ENCODE data around the gene MRPL58.

DNA sequence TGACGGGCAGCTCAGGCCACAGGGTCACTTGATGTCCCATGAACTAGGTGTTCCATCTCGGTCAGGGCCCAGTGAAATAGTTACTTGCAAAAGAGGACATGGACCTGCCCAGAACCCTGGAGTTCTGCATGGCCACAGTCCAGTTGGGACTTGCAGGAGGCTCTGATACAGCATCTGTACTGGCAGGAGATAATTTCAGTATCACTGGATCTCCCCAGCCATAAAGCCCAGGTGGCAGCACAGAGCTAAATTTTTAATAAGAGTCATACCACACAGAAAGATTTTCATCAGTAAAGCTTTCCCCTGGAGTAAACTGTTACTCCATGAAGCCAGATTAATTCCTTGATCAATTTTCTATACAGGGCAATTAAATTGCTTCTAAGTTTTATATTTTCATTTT is 57.3 kb downstream of the MRPL58 start:
- TF ChIP-seq, protein P1, sequence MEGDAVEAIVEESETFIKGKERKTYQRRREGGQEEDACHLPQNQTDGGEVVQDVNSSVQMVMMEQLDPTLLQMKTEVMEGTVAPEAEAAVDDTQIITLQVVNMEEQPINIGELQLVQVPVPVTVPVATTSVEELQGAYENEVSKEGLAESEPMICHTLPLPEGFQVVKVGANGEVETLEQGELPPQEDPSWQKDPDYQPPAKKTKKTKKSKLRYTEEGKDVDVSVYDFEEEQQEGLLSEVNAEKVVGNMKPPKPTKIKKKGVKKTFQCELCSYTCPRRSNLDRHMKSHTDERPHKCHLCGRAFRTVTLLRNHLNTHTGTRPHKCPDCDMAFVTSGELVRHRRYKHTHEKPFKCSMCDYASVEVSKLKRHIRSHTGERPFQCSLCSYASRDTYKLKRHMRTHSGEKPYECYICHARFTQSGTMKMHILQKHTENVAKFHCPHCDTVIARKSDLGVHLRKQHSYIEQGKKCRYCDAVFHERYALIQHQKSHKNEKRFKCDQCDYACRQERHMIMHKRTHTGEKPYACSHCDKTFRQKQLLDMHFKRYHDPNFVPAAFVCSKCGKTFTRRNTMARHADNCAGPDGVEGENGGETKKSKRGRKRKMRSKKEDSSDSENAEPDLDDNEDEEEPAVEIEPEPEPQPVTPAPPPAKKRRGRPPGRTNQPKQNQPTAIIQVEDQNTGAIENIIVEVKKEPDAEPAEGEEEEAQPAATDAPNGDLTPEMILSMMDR (IDR thresholded peaks at IDR 0.05), result peak in 1 of 4 experiments; percentile 11
- TF ChIP-seq POLR2A (IDR thresholded peaks at IDR 0.05), result no peak
